ENCODE results near the gene S100A5. TPM values are rescaled to one million over a fixed set of nuclear protein-coding genes. Genes with fewer than 3 reads are reported as not detected.
A peak's percentile ranks its signal among the peaks of the same experiment; 100 is the strongest.

S100A5 gene
- polyA plus RNA-seq, 4 donors, result 0.76 to 1.3 (median 1.1) TPM

DNA sequence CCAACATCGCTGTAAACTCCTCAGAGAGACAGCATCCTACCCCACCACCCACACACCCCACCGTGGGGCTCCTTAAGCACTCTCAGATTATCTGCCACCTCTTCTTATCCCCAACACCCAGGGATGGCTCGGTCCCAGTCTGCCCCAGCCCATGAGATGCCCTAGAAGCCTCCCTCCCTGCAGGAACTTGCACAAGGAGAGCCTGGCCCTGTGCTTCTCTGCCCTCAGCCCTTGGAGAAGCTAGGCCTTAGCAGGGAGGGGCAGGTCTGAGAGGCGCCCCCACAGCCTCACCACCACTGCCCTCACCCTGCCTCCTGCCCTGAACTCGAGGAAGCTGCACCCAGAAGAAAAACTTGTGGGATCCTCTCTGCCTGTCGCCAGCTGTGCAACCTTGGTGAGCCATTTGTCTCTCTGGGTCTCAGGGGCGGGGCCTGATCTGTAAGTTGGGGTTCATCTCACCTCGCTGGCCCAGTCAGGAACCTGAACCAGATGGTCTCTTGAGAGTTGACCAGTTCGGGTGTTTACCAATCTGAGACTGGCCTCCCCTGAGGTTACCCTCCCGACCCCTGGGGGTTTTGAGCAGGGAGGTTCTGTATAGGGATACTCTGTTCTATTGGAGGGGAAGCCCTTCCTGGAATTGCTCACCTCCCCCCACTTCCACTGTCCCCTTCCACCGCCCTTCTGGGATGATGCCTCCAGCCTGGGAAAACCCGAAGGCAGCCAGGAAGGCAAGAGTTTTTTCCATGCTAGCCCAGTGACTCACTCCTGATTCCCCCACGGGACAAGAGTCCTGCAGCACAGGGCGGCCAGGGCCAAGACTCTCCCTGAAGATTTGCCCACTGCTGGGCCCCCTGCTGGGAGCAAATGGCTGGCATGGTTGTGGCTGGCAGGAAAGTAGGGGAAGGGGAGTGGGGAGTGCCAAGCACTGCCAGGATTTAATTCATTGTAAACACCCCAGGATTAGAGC, 8.3 kb upstream of the S100A5 start, which contains the start of gene S100A3:
S100A3 (minus strand) TSS at position 537 of the 967 bp plus-strand sequence. CDS start 773 bp downstream, outside the sequence.
- no peak for DNase-seq (ENCODE audit: low read depth in 4 of 4, low spot score in 2 of 4)

DNA sequence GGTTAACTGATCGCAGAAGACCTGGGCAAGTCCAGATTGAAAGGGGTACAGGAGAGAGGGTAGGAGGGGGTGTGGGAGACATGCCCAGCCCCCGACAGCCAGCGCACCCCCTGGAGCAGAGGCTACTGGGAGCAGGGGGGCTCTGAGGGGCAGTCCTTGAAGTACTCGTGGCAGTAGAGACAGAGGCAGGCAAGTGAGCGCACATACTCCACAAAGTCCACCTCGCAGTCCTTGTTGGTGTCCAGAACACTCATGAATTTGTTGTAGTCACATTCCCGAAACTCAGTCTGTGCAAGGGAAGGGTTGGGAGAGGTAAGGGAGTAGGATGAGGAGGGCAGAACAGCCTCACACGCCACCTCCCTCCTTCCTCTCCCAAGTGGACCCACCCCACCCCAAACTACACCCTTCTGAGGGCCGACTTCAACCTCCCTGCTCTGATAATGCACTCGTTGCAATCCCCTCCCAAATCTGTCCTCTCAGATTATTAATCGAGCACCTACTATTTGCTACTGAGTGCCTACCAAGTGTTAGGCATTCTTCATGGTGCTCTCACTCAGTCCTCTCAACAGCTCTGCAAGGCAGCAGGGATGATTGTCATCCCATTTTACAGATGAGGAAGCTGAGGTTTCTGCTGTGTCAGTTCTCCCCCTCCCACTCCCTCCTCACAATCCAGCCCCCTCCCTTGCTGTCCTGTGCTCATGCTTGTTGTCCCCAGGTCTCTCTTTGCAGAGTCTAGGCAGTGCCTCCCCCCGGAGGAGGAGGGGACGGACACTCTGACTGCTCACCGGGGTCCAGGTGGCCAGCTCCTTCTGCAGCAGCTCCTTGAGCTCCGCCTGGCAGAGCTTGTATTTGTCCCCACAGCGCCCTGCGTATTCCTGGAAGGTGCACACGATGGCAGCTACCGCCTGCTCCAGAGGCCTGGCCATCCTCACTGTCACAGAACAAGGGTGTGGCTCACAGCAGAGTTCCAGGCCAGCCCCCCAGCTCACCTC, 7.1 kb upstream of the S100A5 start:
- DNase-seq (ENCODE audit: low read depth in 4 of 4, low spot score in 2 of 4), result no peak

DNA sequence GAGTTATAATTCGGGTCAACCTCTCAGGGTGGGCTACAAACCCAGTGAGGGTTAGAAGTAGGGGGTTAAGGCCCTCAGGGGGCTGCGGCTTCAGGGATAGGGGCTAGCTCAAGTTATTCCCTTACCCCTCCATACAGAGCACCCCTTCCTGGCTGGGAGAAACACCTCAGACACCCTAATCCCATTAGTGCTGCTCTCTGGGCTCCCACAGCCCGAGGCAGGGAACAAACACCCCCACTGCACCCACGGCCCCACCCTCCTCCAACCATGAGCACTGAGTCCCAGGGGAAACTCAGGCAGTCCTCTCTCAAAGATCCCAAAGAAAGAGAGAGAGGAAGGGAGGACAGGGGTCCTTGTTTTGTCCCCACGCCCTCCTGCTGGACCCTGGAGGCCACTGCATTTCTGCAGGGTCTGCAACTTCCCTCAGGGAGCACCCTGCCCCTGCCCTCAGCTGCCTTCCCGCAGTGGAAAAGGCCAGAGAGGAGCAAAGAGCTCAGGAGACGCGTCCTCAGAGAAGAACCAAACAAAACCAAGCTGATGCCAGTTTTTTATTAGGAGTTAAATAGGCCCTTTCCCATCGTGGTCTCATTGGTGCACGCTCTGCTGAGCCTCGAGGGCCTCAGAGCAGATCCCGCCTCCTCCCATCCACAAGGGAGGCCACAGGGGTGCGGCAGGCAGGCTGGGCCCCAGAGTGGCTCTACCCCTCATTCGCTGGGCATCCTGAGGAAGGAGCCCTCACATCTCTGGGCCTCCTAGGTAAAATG, 6.2 kb upstream of the S100A5 start:
- DNase-seq (ENCODE audit: low read depth in 4 of 4, low spot score in 2 of 4), result no peak

DNA sequence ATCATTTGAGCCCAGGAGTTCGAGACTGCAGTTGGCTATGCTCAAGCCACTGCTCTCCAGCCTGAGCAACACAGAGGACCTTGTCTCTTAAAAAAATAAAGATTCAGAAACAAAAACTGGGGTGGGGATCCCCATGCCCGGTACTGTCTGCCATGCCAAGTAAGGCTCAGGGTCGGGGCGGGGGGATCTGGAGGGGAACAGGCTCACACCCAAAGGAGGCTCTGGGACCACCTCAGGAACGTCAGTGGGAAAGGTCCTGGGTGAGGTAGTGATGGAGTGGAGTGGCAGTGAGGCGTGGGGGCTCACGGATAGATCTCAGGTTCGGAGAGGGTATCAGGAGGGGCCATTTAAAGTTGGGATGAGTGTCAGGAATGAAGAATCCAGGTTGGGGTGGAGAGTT, 5.6 kb upstream of the S100A5 start:
- DNase-seq (ENCODE audit: low read depth in 4 of 4, low spot score in 2 of 4), result no peak

DNA sequence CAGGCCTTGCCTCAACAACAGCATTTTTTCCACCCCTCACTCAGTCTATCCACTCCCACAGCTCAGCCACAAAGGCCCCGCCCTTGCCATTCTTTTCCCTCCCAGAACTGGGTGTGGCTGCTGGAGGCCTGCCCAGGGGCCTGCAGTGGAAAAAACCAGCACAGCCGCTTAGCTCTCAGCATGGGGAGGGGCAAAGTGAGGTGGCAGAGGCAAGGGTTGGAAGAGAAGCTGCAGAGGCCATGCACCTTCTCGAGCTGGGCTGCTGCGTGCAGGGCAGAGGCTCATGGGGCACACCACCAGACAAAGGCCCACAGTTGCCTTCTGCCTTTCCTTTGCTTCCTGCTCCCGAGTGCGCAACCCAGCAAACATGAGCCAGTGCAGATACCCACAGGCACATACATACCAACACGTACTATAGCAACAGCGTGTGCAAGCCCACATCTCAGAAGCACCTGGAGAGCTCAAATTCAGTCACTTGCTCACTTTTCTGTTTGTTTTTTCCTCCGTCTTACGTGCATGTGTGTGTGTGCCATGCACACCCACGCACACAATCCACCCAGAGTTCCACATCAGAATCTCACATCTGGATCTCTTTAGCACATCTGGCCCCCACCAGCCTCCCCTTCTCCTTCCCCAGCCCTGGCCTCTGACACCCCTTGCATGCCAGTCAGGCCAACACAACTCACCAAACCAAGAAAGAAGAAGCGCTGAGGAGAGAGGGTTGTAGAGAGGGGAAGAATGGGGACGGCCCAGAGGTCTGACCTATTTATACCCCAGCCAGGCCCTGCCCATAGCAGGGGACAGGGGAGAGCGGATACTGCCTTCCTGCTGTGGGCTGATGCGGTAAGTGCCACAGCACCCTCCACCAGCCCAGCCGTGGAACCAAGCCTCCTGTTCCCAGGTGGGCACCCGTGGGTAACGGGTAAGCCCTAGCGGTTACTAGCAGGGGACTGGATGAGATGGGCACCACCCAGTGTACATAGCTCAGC, 4.6 kb upstream of the S100A5 start, which contains the start of gene S100A4:
S100A4 (minus strand) TSS at position 740 of the 989 bp plus-strand sequence. CDS start 1,012 bp downstream, outside the sequence.
- peak in 1 of 4 donors; percentile 82 for DNase-seq (ENCODE audit: low read depth in 4 of 4, low spot score in 2 of 4)

DNA sequence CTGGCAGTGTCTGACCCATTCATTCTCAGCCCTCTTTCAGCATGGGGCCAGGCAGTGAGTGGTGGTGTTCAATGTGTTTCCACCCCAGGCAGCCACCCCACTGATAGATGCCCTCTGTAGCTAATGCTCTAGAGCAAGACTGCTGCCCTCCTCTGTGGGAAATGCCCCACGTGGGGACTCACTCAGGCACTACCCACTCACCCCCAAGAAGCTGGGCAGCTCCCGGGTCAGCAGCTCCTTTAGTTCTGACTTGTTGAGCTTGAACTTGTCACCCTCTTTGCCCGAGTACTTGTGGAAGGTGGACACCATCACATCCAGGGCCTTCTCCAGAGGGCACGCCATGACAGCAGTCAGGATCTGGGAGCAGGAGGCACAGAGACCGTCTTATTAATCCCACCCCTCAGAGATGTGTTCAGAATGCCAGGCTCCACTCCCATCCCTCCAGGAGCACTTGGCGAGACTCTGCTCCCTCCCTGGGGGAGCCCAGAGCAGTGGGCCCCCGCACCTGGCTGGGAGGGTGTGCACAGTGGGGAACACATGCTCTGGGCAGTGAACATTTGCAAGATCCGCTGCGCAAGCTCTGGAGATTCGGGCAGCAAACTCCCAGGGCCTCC, 3.8 kb upstream of the S100A5 start:
- no peak for DNase-seq (ENCODE audit: low read depth in 4 of 4, low spot score in 2 of 4)

DNA sequence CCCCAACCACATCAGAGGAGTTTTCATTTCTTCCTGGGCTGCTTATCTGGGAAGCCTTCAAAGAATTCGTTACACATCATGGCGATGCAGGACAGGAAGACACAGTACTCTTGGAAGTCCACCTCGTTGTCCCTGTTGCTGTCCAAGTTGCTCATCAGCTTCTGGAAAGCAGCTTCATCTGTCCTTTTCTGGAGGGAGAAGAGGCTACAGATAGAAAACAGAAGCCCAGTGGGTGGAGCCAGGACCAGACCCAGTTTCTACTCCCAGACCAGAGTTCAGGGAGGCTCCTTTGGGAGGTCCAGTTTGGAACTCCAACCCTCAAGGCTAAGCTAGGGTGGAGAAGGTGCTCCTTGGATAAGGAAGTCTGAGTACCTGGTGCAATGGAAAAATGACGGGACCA, 3.0 kb upstream of the S100A5 start:
- DNase-seq (ENCODE audit: low read depth in 4 of 4, low spot score in 2 of 4), result no peak

DNA sequence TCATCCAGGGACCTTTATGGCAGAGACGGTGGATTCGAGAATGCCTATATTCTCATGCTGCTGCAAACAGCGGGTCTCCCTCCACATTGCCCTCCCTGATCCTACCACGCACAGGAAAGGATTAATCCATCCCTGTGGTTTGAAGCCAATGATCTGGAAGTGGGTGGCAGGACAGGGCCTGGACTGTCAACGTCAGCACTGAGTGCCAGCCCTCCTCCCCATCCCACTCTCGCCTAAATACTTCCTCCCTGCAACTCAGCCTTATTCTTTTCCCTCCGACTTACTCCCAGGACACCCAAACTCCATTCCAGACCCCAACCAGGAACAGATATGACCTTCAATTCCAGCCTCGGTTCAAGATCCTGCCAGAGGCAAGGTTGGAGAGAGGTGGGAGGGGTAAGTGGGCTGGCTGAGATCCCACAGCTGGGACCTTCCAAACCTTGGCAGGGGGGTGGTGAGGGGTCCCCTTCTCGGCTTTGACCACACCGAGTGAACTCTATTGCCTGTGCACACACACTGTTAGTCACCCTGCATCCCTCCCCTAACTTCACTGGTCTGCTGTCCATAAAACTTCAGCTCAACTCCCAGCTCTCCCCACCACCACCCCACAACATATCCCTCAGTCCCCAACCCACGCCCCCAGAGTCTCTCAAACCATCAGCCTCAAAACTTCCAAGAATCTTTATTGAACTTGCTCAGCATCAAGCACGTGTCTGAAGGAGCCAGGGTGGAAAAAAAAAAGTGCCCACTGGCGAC, 2.4 kb upstream of the S100A5 start:
- DNase-seq (ENCODE audit: low read depth in 4 of 4, low spot score in 2 of 4), result no peak

DNA sequence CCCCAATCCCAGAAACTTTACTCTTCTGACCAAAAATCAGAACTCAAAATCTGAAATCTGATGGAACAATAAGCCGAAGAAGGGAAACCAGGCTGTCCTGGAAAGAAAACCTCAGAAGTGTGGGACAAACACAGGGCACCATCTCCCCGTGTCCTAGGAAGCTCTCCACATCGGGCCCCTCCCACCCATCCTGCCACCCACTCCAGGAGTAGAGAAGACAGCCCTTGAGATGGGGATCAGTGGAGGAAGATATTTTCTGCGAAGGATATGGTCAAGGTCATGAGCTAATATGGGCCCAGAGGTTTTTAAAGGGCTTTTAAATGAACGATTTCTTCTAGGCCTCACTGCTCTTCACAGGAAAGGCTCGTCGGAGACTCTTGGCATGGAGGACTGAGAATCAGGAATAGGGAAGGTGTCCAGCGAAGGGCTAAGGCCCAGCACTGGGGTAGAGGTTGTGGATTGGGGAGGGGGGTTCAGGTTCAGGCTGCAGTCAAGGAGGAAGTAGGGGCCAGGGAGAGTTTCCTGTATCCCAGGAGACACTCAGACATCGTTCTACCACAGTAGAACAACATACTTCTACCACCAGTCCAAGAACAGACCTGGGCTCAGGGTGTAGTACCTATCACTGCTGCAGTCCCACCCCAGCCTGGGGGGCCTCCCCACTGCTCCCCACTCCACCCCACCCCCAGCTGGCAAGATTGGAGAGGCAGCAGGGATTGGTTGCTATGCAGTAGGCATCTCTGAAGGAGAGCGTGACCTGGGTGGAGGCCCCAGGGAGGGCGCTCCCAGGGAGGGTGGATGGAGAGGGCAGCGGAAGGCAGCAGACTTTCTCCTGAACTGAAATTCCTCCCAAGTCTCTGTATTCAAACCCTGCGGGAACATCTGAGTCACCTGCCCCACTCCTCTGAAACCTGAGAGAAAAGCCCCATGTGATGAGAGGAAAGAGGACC, 1.2 kb upstream of the S100A5 start:
- DNase-seq (ENCODE audit: low read depth in 4 of 4, low spot score in 2 of 4), result no peak

DNA sequence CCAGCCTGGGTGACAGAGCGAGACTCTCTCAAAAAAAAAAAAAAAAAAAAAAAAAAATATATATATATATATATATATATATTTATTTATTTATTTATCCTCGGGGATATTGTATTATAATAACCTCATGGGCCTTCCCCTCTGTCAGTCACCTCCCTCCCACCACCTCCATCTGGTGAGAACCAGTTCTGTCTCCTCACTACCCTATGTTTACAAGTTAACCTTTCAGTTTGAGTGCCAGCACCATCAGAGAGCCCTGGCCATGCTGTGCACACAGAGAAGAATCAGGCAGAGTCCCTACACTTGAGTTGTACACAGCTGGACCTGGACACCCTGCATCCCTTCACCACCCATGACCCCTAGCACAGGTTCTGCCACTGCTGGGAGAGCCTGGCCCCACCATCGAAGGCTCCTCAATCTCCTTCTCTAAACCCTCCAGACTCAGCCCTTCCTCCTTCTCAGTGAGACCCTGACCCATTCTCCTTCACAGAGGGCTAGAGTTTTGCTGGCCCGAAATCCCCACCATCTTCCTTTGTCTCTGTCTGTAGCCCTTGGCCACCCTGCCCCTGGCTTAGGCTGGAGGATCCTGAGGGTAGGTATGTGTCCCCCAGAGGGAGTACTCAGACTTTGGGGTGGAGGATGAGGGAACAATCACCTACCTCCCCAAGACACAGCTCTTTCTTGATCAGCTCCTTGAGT, 1.2 kb downstream of the S100A5 start:
- DNase-seq (ENCODE audit: low read depth in 4 of 4, low spot score in 2 of 4), result no peak

DNA sequence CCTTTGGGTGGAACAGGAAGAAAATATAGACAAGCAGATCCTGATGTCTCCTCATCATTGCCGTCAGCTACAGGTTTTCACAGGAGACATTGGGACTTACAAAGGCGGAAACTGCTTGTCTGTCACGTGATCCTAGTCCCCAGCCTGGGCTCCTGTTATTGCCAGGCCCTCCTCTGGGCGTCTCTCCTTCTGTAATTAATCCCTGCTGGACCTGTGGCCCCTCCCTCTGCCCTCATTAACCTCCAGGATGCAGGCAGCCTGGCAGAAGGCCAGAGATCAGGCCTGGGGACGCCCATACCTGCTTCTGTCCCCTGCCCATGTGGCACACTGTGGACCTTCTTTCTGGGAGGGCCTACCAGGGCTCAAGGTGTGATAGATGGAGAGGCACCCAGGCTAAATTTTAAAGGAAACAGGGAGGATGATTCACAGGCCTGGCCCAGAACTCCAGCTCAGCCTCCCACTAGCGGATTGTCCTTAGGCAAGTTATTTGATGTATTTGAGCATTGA, 2.4 kb downstream of the S100A5 start:
- no peak for DNase-seq (ENCODE audit: low read depth in 4 of 4, low spot score in 2 of 4)

DNA sequence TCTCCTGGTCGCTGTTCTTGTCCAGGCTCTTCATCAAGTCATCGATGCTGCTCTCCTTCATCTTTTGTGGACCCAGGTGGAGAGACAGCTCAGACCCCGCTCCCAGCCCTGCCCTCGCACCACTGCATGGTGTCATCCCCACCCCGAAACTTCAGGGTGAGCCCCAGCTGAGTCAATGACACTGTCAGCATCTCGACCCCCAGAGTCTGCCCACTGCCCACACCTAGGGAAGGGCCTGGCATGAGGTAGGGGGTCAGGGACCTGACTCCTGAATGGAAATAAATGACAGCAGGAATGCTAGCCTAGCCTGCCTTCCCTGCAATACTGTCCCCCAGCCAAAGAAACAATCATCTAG, 3.4 kb downstream of the S100A5 start:
- no peak for DNase-seq (ENCODE audit: low read depth in 4 of 4, low spot score in 2 of 4)

DNA sequence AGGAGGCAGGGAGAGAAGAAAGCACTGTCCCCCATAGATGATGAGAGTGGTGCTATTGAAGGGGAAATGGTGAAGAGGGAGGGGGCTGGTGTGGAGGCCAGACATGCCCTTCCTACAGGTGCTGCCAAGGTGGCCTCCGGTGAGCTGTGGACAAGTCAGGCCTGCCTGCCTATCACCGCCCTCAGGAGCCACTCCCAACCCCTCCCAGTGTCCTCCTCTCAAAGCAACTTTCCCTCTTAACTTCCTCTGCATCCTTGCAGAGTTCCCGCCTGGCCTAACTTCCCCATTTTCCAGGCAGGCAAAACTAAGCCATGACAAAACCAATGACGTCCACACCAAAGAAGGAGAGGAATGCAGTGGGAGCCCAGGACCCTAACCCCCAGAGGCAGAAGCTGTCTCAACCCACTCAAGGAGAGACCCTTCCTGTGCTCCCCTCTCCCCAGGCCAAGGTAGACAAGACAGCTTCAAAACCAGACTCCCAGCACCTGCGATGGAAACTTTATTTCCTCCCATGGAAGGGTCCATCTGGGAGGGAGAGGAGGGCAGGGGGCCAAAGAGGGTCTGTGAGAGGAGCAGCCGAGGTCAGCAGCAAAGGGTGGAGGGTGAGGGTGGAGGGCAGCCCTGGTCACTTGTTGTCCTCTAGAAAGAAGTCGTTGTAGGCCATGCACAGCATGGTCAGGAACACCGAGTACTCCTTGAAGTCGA, 3.9 kb downstream of the S100A5 start:
- DNase-seq (ENCODE audit: low read depth in 4 of 4, low spot score in 2 of 4), result no peak

DNA sequence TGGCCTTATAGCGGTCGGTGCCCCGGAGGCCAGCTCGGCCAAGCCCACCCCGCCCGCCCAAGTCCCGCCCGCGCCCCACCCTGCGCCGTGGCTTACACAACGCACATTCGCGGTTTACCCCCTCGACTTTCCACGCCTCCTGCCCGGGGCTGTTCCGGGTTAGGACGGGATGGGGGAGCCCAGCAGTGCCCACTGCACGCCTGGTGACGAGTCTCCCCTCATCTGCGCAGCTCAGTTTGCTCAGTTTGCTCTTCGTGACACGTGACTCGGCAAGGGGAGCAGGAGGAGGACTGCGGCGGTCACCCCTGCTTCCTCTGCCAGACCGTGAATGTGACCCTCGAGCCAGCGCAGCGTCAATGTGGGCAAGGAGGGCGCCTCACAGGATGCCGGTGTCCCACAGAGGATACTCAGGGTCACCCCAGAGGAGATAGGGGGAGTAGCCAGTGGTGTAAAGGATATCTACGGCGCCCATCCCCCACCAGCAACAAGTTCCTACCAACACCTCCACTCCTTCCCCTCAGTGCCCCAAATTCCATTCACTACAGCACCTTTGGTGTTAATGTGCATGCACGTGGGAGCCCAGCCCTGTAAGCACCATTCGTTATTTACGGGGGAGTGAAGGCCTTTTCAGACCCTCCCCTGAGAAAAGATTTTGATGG, 4.6 kb downstream of the S100A5 start:
- peak in 1 of 4 donors; percentile 55 for DNase-seq (ENCODE audit: low read depth in 4 of 4, low spot score in 2 of 4)
